GM19395 (cell line): ENCODE results near the gene USPL1.

Source experiments
- ATAC-seq: cut with Tn5 transposase; IDR thresholded peaks from one replicate; pipeline ENCODE4 v1.9.1; 2021; ENCODE audit warnings: mild to moderate bottlenecking, moderate library complexity; ENCODE audit not compliant: unreplicated experiment

USPL1 gene

DNA sequence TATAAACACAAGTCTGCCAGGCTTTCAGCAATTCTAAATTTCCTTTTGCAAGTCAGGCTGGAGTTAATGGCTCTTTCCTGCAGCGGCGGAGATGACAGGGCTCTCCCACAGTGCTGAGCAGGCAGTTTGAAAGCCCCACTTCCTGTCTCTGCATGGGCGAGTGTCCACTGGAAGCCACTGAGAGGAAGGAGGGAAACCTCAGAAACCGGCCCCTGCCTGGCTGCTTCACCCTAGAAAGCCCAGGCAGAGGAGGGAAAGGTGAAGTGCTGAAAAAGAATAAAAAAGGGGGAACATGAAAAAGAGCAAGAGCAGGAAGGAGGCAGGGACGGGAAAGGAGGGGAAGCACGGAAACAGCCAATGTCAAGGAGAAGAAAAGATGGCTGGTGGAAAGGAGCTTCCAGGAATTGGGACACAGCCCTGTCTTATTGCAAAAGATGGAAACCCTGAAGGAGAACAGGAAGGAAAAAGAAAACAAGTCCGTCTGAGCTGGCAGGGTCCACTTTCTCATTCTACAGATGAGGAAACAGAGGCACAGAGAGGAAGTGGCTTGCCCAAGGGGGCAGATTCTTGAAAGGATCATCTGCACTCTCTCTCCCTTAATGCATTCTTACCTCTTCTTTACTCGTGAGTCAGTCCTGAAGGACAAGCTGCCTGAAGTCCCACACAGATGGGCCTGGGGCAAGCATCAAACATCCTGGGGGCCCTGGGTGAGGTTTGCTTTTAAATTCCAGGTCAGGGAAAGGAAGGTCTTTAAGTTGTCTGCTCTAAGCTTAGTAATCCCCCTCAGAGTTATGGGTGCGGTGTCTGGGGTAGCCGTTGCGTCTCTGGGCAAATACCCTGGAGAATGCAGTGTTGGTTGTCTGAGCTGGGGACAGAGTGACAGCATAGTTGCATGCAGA, 78.8 kb downstream of the USPL1 start:
- ATAC-seq, result peak; percentile 71

DNA sequence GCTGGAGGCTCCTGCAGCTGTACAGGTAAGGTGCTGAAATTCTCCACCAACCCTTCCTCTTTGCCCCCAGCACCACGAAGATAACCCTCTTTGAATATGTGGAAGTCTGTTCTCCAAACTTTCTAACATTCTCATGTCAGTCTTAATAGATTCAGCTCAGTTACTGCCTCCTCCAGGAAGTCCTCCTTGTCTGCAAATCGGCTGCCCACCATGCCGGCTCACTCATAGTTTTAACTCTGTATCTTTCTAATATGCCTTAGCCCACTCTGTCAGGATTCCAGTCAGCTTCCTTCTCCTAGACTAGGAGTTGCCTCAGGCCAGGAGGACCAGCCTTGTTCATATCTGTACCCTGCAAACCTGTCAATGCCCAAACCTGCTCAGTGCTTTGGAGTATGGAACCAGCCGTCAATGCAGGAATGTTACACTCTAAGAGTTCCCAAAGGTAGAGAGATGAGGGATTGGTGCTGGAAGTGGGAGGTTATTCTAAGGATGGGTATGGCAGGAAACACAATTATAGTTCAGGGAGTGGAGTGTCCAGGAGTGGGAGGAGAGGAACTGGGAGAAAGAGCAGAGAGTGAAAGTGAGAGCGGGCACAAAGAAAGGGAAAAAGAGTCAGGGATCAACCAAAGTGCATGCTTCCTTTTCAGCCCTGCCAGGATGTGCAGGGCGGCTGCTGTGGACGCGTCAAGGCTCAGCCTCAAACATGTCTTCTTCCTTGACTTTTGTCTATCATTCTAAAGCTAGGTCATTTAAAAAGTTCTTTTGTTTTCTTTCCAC, 79.6 kb downstream of the USPL1 start:
- ATAC-seq, result no peak

DNA sequence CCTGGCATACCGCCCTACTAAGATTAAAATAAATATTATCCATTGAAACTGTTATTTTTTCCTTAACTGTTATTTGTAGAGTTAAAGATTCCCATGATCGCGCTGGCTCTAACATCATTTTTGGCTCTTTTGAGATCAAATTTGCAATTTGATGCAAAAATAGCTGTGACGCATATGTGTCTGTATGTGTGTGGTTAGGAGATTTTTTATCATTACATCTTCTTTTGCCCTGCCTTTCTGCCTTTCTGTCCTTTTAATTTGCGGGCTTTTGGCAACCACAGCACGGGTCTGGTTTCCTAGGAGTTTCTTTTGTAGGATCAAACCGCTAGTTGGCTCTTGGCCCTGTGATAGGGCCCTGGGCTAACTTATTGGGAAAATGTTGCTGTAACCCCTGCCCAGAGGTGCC, 80.3 kb downstream of the USPL1 start:
- ATAC-seq, result no peak

DNA sequence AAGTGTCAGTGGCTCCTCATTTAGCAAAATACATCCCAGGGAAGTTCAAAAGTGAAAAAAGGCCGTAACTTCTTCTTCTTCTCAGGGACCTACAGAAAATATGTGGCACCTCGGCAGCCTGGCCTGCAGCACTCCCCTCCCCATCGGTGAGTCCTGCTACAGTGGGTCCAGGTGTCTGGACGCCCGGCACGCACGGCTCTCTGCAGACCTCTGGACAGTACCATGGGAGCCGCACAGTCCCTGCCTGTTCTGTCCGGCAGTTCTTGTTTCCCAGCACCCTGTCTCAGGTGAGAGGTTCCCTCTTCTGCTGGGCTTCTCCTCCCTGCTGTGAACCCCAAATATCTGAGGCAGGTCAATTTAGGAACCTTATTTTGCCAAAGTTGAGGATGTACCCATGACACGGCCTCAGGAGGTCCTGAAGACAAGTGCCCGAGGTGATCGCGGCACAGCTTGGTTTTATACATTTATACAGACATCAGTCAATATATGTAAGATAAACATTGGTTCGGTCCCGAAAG, 80.8 kb downstream of the USPL1 start:
- no peak for ATAC-seq

DNA sequence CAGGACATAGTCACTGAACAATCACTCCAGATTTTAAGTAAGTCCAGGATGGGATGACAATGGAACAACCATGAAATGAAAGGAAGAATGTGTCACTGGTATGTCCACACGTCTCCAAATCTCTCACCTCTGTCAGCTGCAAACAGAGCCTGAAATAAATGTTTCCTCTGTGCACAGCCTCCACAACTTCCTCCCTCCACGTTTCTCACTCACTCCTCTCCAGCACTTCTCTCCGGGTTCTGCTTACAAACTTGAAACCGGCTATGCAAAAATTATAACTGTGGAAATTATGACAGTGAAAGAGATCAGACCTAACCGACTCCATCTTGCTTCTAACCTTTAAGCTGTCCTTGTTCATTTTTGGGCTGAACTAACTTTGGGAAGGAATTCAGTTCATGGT, 82.6 kb downstream of the USPL1 start:
- no peak for ATAC-seq

DNA sequence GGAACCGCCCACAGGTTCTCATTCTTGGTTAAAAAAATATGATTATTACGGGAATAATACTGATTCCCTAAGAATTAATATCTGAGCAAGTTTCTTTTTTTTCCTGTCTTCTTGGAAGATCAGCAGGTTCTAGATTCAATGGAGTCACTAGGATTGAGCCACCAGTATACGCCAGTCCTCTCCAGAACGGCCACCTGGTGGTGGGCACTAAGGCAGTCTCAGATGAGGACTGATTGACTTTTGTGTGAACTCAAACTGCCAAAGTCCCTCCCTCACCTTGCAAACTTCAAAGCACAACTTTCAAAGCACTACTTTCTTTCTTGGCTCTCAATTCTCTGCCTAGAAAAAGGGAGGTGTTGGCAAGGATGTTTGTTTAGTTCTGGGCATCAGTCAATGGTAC, 84.3 kb downstream of the USPL1 start:
- no peak for ATAC-seq

DNA sequence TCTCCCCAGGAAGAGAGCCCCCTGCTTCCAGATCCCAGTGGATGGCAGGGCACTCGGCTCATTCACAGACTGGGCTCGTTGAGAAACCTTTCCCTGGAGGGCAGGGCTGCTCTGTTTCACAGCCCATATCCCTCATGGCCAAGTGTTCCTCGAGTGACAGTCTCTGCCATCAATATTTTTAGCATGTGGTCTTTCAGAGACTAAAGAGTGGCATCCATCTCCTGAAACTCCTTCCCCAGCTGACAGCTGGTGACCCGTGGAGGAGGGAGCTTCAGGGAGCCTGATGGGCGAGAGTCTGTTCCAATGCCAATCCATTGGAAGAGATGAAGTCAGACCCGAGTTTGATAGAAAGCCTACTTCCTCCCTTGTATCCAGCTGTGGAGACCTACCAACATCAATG, 86.9 kb downstream of the USPL1 start:
- ATAC-seq, result no peak

DNA sequence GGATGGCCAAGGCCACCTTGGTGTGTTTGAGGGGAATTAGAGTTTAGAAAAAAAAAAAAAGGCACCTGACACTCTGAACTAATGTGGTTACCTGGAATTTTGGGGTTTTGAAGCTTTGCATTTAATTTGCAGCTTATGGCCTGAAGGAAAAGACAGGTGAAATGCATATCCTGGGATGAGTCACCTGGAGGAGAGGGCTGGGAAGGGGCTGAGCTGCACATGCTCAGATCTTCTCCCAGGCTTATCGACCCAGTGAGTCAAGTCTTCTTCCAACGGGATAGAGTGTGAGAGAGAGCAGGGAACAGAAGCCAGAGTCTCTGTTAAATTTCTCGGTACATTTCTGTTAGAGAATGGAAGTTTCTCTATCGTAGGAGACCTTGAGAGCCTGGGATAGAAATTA, 88.0 kb downstream of the USPL1 start:
- no peak for ATAC-seq

DNA sequence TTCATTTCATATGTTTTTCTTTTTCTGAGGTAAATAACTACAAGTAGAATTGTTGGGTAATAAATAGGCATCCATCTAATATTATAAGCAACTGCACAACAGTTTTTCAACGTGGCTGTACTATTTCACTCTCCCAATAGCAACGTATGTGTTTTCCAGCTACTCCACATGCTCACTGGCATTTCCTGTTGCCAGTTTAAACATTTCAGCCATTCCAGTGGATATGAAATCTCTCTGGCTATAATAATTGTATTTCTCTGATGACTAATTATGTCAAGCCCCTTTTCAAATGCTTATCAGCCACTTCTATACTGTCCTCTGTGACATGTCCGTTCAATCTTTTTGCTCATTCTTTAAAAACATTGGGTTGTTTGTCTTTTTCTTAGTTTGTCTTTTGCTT, 90.8 kb downstream of the USPL1 start:
- no peak for ATAC-seq
